Ishikawa (cell line): ENCODE data around the gene FGF1.
A peak's percentile ranks its signal among the peaks of the same experiment; 100 is the strongest.

Experiments used
- EP300 ChIP-seq: IDR thresholded peaks from 2 replicates; pipeline ENCODE4 v1.6.1; 2012; ENCODE audit warnings: borderline replicate concordance
- FOXM1 ChIP-seq: IDR thresholded peaks from 2 replicates; pipeline ENCODE4 v1.6.1; 2012; ENCODE audit warnings: low read depth, borderline replicate concordance

DNA sequence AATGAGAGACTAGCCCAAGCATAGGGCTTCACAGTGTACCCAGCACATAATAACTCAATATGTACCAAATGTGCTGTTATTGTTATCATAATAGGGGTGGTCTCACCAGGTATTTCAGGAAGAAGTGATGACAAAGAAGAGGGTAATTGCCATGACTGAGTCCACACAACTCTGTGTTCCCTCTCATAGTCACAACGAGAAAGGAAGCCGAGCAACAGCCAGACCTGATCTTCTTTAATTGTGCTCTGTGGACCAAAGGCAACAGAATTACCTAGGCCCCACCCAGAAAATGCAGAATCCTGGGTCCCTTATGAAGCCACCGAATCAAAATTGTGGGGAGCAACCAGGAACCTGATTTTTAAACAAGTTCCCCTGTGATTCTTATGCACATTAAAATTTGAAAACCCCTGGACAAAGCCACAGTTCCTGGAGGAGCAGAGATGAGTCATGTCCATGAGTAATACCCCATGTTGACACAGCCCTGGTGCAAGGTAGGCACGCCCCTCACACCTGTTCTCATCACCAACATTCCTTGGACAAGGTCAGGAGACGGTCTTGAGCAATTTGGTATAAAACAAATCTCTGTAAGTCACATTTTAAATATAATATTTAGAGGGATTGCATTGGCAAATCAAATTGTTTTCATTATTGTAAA, 5.2 kb downstream of the FGF1 start:
- TF ChIP-seq EP300 (peak; percentile 44; the same call in 1 of the 2 replicates), FOXM1 (no peak)
